ENCODE measurements around the gene SLC35E3.
"Not testable (repeated sequence)": the region's sequence is repeated elsewhere in the genome, so short reads cannot be mapped to it uniquely, and the experiment has no call there.

The SLC35E3 gene

GRCh38 chr12:68798882-68799234 lies 52.9 kb downstream of the SLC35E3 start:
- DNase-seq: no peak

- no peak for DNase-seq
These were observed 54.3 kb downstream of the SLC35E3 start for GRCh38 chr12:68800294-68800693.

GRCh38 chr12:68801124-68801523 lies 55.1 kb downstream of the SLC35E3 start:
- not testable (repeated sequence) for DNase-seq

GRCh38 chr12:68802372-68802745 lies 56.4 kb downstream of the SLC35E3 start:
- DNase-seq: not testable (repeated sequence)

GRCh38 chr12:68802911-68803651 lies 57.1 kb downstream of the SLC35E3 start:
- DNase-seq: not testable (repeated sequence)

- no peak for DNase-seq
These were observed 58.1 kb downstream of the SLC35E3 start for GRCh38 chr12:68803948-68804656.

- no peak for DNase-seq
These were observed 58.9 kb downstream of the SLC35E3 start for GRCh38 chr12:68804657-68805591.

GRCh38 chr12:68805592-68806120 lies 59.7 kb downstream of the SLC35E3 start:
- DNase-seq: no peak

GRCh38 chr12:68806488-68807237 lies 60.7 kb downstream of the SLC35E3 start:
- DNase-seq: no peak

- DNase-seq: not testable (repeated sequence)
These were observed 61.2 kb downstream of the SLC35E3 start for GRCh38 chr12:68807274-68807575.

- DNase-seq: peak; percentile 91
These were observed 61.8 kb downstream of the SLC35E3 start, which contains the start of gene MDM2 for GRCh38 chr12:68807576-68808387. Gene MDM2, plus strand, starts transcription at chr12:68808177. Its CDS starts 301 bp downstream, at chr12:68808478.

- peak; percentile 56 for DNase-seq
These were observed 62.6 kb downstream of the SLC35E3 start for GRCh38 chr12:68808388-68809189.

- no peak for DNase-seq
These were observed 63.4 kb downstream of the SLC35E3 start for GRCh38 chr12:68809190-68810026.

- DNase-seq: not testable (repeated sequence)
These were observed 64.0 kb downstream of the SLC35E3 start for GRCh38 chr12:68810027-68810389.

GRCh38 chr12:68811573-68811972 lies 65.6 kb downstream of the SLC35E3 start:
- DNase-seq: not testable (repeated sequence)

GRCh38 chr12:68812553-68813241 lies 66.7 kb downstream of the SLC35E3 start:
- no peak for DNase-seq

- no peak for DNase-seq
These were observed 67.2 kb downstream of the SLC35E3 start for GRCh38 chr12:68813242-68813593.

GRCh38 chr12:68814490-68815231 lies 68.7 kb downstream of the SLC35E3 start:
- DNase-seq: no peak
